Neural progenitor cell (in vitro differentiated cells): Measurements from ENCODE around the gene REL. TPM values are rescaled to one million over a fixed set of nuclear protein-coding genes. Genes with fewer than 3 reads are reported as not detected.
A peak's percentile ranks its signal among the peaks of the same experiment; 100 is the strongest.

Experiments
- DNase-seq: peaks from one replicate; pipeline ENCODE4 v3.0.0-alpha.2; 2016; ENCODE audit warnings: low spot score
- H2AFZ ChIP-seq: fragments of 200-600 bp; sonication (generic); replicated peaks from 2 replicates; pipeline ENCODE4 v1.6.1; 2016; ENCODE audit warnings: antibody characterized with exemption
- H3F3A ChIP-seq: fragments of 200-600 bp; sonication (generic); 2 replicates; pipeline ENCODE4 v1.6.1; 2016; ENCODE audit warnings: antibody characterized with exemption, low read depth
- H3K27ac ChIP-seq: fragments of 200-600 bp; sonication (generic); 2 replicates; pipeline ENCODE4 v1.5.1; 2016; ENCODE audit warnings: mild to moderate bottlenecking
- H3K27me3 ChIP-seq: fragments of 200-600 bp; sonication (generic); 2 replicates; pipeline ENCODE4 v1.6.1; 2016; ENCODE audit warnings: mild to moderate bottlenecking, moderate library complexity
- H3K36me3 ChIP-seq: fragments of 200-600 bp; sonication (generic); 2 replicates; pipeline ENCODE4 v1.5.1; 2016
- H3K4me1 ChIP-seq: fragments of 200-600 bp; sonication (generic); 2 replicates; pipeline ENCODE4 v1.6.1; 2016; ENCODE audit warnings: mixed run types
- H3K4me2 ChIP-seq: fragments of 200-600 bp; sonication (generic); 2 replicates; pipeline ENCODE4 v1.6.1; 2016
- H3K4me3 ChIP-seq: fragments of 200-600 bp; sonication (generic); 2 replicates; pipeline ENCODE4 v1.5.1; 2016
- H3K79me2 ChIP-seq: fragments of 200-600 bp; sonication (generic); 2 replicates; pipeline ENCODE4 v1.6.1; 2016; ENCODE audit warnings: low read depth
- H3K9ac ChIP-seq: fragments of 200-600 bp; sonication (generic); 2 replicates; pipeline ENCODE4 v1.6.1; 2016
- H3K9me3 ChIP-seq: fragments of 200-600 bp; sonication (generic); 2 replicates; pipeline ENCODE4 v1.5.1; 2016; ENCODE audit warnings: low read depth
- H4K20me1 ChIP-seq: fragments of 200-600 bp; sonication (generic); 2 replicates; pipeline ENCODE4 v1.6.1; 2016; ENCODE audit warnings: low read depth
- H3K27ac Mint-ChIP-seq: 3 replicates; pipeline ENCODE4 v1.8.0; 2021; ENCODE audit warnings: mixed read lengths
- H3K27me3 Mint-ChIP-seq: 2 replicates; pipeline ENCODE4 v1.8.0; 2022; ENCODE audit warnings: low read depth, mild to moderate bottlenecking, inconsistent platforms, moderate library complexity, mixed read lengths; ENCODE audit not compliant: insufficient read depth
- H3K36me3 Mint-ChIP-seq: 3 replicates; pipeline ENCODE4 v1.8.0; 2021; ENCODE audit warnings: mixed read lengths
- H3K4me1 Mint-ChIP-seq: 3 replicates; pipeline ENCODE4 v1.8.0; 2021; ENCODE audit warnings: mixed read lengths
- H3K4me3 Mint-ChIP-seq: 3 replicates; pipeline ENCODE4 v1.8.0; 2021; ENCODE audit warnings: mild to moderate bottlenecking, moderate library complexity, mixed read lengths
- H3K9me3 Mint-ChIP-seq: 3 replicates; pipeline ENCODE4 v1.8.0; 2020; ENCODE audit warnings: mixed read lengths
- EZH2 ChIP-seq: fragments of 200-600 bp; sonication (generic); IDR thresholded peaks from 2 replicates; pipeline ENCODE4 v1.6.1; 2017; ENCODE audit warnings: antibody characterized with exemption, mild to moderate bottlenecking, moderate library complexity
- EZH2phosphoT487 ChIP-seq: fragments of 200-600 bp; sonication (generic); IDR thresholded peaks from 2 replicates; pipeline ENCODE4 v1.6.1; 2017; ENCODE audit warnings: antibody characterized with exemption
- total RNA-seq: library from RNA; depleted of rRNA; stranded (reverse); fragments of >200 nt; gene quantifications from 2 replicates; pipeline ENCODE4 v1.2.3, GENCODE V29; 2015; ENCODE audit warnings: low replicate concordance
- TF ChIP-seq, protein P1 (sequence below): fragments of 200-600 bp; sonication (generic); IDR thresholded peaks from 2 replicates; pipeline ENCODE4 v1.5.1; 2017; ENCODE audit warnings: antibody characterized with exemption, mild to moderate bottlenecking

REL gene
- total RNA-seq, 1 donor from 2014 or later = 12.0 TPM

DNA sequence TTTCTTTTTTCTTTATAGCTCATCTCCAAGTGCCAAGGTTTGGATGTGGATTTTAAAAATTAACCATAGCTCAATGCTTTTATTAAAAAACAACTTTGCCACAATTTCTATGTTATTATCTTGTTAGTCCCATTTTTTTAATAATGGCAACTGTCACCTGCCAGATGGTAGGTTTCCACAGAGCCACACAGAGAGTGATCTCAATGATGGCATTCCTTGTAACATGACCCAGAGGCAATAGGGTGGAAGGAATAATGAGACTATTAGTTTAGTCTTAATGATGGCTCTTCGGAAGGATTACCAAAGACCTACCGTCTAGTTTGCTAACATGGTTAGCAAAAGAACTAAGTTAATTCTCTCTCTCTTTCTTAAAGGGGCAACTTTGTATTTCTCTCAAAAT lies 64.0 kb downstream of the REL start:
- Histone ChIP-seq H3K4me1 (peaks cover 10% of the 10 kb centered on the region), H3F3A (no peaks in the 10 kb centered on the region), H3K9me3 (no peaks in the 10 kb centered on the region), H3K4me2 (peak overlapping the region; percentile 5), H3K4me3 (no peak overlapping the region), H3K27me3 (no peaks in the 10 kb centered on the region), H3K27ac (no peak overlapping the region), H3K79me2 (no peaks in the 10 kb centered on the region), H4K20me1 (no peaks in the 10 kb centered on the region), H2AFZ (no peak overlapping the region), H3K9ac (no peak overlapping the region), H3K36me3 (no peaks in the 10 kb centered on the region)
- peaks cover 4% of the 10 kb centered on the region for H3K9me3 Mint-ChIP-seq
- H3K27ac Mint-ChIP-seq = no peak overlapping the region
- peaks cover 8% of the 10 kb centered on the region for H3K36me3 Mint-ChIP-seq
- TF ChIP-seq EZH2phosphoT487 (no peak), EZH2 (no peak)
- TF ChIP-seq, protein P1, sequence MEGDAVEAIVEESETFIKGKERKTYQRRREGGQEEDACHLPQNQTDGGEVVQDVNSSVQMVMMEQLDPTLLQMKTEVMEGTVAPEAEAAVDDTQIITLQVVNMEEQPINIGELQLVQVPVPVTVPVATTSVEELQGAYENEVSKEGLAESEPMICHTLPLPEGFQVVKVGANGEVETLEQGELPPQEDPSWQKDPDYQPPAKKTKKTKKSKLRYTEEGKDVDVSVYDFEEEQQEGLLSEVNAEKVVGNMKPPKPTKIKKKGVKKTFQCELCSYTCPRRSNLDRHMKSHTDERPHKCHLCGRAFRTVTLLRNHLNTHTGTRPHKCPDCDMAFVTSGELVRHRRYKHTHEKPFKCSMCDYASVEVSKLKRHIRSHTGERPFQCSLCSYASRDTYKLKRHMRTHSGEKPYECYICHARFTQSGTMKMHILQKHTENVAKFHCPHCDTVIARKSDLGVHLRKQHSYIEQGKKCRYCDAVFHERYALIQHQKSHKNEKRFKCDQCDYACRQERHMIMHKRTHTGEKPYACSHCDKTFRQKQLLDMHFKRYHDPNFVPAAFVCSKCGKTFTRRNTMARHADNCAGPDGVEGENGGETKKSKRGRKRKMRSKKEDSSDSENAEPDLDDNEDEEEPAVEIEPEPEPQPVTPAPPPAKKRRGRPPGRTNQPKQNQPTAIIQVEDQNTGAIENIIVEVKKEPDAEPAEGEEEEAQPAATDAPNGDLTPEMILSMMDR = no peak
- no peak overlapping the region for H3K4me3 Mint-ChIP-seq
- DNase-seq = peak; percentile 31
- no peaks in the 10 kb centered on the region for H3K4me1 Mint-ChIP-seq
- H3K27me3 Mint-ChIP-seq = peaks cover 2% of the 10 kb centered on the region

DNA sequence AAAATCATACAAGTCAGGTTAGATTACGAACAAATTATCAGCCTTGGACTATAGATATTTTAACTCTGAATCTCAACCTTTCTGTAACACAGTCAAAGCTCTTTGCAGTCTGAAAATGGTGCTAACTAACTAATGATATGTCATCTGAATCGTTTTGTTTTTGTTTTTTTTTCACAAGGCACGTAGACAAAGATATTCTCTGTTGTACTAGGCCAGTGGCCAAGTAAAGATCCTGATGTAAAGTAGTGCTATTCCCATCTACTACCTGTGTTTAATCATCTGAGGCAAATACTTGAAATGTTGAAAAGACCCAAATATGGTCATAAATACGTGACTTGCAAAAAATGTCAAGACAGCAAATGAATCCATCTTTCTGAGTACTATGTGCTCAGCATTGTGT lies 65.7 kb downstream of the REL start:
- Histone ChIP-seq H3K79me2 (no peaks in the 10 kb centered on the region), H2AFZ (no peak overlapping the region), H4K20me1 (no peaks in the 10 kb centered on the region), H3F3A (no peaks in the 10 kb centered on the region), H3K9ac (no peak overlapping the region), H3K36me3 (no peaks in the 10 kb centered on the region), H3K4me3 (no peak overlapping the region), H3K4me1 (peaks cover 10% of the 10 kb centered on the region), H3K4me2 (no peak overlapping the region), H3K27me3 (no peaks in the 10 kb centered on the region), H3K27ac (no peak overlapping the region), H3K9me3 (no peaks in the 10 kb centered on the region)
- Mint-ChIP-seq H3K27ac (no peak overlapping the region), H3K36me3 (peaks cover 10% of the 10 kb centered on the region), H3K4me3 (no peak overlapping the region), H3K4me1 (no peaks in the 10 kb centered on the region), H3K27me3 (peaks cover 5% of the 10 kb centered on the region), H3K9me3 (peaks cover 5% of the 10 kb centered on the region)
- DNase-seq = no peak
- TF ChIP-seq, protein P1 = no peak
- TF ChIP-seq EZH2phosphoT487 (no peak), EZH2 (no peak)

DNA sequence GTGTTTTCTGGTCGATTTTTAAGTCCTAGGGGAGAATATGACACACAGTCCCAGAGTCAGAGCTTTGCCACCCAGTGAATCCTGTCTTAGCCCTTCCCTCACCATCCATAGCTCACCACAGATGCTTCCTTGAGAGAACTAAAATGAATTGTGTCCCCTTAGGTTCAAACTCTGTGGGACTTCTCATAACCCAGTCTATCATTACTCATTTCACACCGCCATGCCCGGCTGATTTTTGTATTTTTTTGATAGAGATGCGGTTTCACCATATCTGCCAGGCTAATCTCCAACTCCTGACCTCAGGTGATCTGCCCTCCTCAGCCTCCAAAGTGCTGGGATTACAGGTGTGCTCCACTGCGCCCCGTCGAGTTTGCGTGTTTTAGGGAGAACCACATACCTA lies 66.8 kb downstream of the REL start:
- TF ChIP-seq, protein P1 = no peak
- peaks cover 5% of the 10 kb centered on the region for H3K9me3 Mint-ChIP-seq
- Histone ChIP-seq H3K79me2 (no peaks in the 10 kb centered on the region), H3K4me3 (no peak overlapping the region), H3F3A (no peaks in the 10 kb centered on the region), H2AFZ (no peak overlapping the region), H3K36me3 (no peaks in the 10 kb centered on the region), H3K9me3 (no peaks in the 10 kb centered on the region), H3K27me3 (no peaks in the 10 kb centered on the region), H3K9ac (no peak overlapping the region), H3K4me2 (no peak overlapping the region), H3K4me1 (peaks cover 10% of the 10 kb centered on the region), H3K27ac (no peak overlapping the region), H4K20me1 (no peaks in the 10 kb centered on the region)
- H3K4me3 Mint-ChIP-seq = no peak overlapping the region
- H3K36me3 Mint-ChIP-seq = peaks cover 13% of the 10 kb centered on the region
- no peaks in the 10 kb centered on the region for H3K4me1 Mint-ChIP-seq
- peaks cover 5% of the 10 kb centered on the region for H3K27me3 Mint-ChIP-seq
- DNase-seq = no peak
- no peak overlapping the region for H3K27ac Mint-ChIP-seq
